Neural progenitor cell (in vitro differentiated cells): ENCODE data around the gene N4BP3. TPM values are rescaled to one million over a fixed set of nuclear protein-coding genes. Genes with fewer than 3 reads are reported as not detected.
A peak's percentile ranks its signal among the peaks of the same experiment; 100 is the strongest.

Experiments used
- DNase-seq: peaks from one replicate; pipeline ENCODE4 v3.0.0-alpha.2; 2016; ENCODE audit warnings: low spot score
- H2AFZ ChIP-seq: fragments of 200-600 bp; sonication (generic); replicated peaks from 2 replicates; pipeline ENCODE4 v1.6.1; 2016; ENCODE audit warnings: antibody characterized with exemption
- H3F3A ChIP-seq: fragments of 200-600 bp; sonication (generic); 2 replicates; pipeline ENCODE4 v1.6.1; 2016; ENCODE audit warnings: antibody characterized with exemption, low read depth
- H3K27ac ChIP-seq: fragments of 200-600 bp; sonication (generic); 2 replicates; pipeline ENCODE4 v1.5.1; 2016; ENCODE audit warnings: mild to moderate bottlenecking
- H3K27me3 ChIP-seq: fragments of 200-600 bp; sonication (generic); 2 replicates; pipeline ENCODE4 v1.6.1; 2016; ENCODE audit warnings: mild to moderate bottlenecking, moderate library complexity
- H3K36me3 ChIP-seq: fragments of 200-600 bp; sonication (generic); 2 replicates; pipeline ENCODE4 v1.5.1; 2016
- H3K4me1 ChIP-seq: fragments of 200-600 bp; sonication (generic); 2 replicates; pipeline ENCODE4 v1.6.1; 2016; ENCODE audit warnings: mixed run types
- H3K4me2 ChIP-seq: fragments of 200-600 bp; sonication (generic); 2 replicates; pipeline ENCODE4 v1.6.1; 2016
- H3K4me3 ChIP-seq: fragments of 200-600 bp; sonication (generic); 2 replicates; pipeline ENCODE4 v1.5.1; 2016
- H3K79me2 ChIP-seq: fragments of 200-600 bp; sonication (generic); 2 replicates; pipeline ENCODE4 v1.6.1; 2016; ENCODE audit warnings: low read depth
- H3K9ac ChIP-seq: fragments of 200-600 bp; sonication (generic); 2 replicates; pipeline ENCODE4 v1.6.1; 2016
- H3K9me3 ChIP-seq: fragments of 200-600 bp; sonication (generic); 2 replicates; pipeline ENCODE4 v1.5.1; 2016; ENCODE audit warnings: low read depth
- H4K20me1 ChIP-seq: fragments of 200-600 bp; sonication (generic); 2 replicates; pipeline ENCODE4 v1.6.1; 2016; ENCODE audit warnings: low read depth
- H3K27ac Mint-ChIP-seq: 3 replicates; pipeline ENCODE4 v1.8.0; 2021; ENCODE audit warnings: mixed read lengths
- H3K27me3 Mint-ChIP-seq: 2 replicates; pipeline ENCODE4 v1.8.0; 2022; ENCODE audit warnings: low read depth, mild to moderate bottlenecking, inconsistent platforms, moderate library complexity, mixed read lengths; ENCODE audit not compliant: insufficient read depth
- H3K36me3 Mint-ChIP-seq: 3 replicates; pipeline ENCODE4 v1.8.0; 2021; ENCODE audit warnings: mixed read lengths
- H3K4me1 Mint-ChIP-seq: 3 replicates; pipeline ENCODE4 v1.8.0; 2021; ENCODE audit warnings: mixed read lengths
- H3K4me3 Mint-ChIP-seq: 3 replicates; pipeline ENCODE4 v1.8.0; 2021; ENCODE audit warnings: mild to moderate bottlenecking, moderate library complexity, mixed read lengths
- H3K9me3 Mint-ChIP-seq: 3 replicates; pipeline ENCODE4 v1.8.0; 2020; ENCODE audit warnings: mixed read lengths
- CTCF ChIP-seq: fragments of 200-600 bp; sonication (generic); IDR thresholded peaks from 2 replicates; pipeline ENCODE4 v1.5.1; 2017; ENCODE audit warnings: antibody characterized with exemption, mild to moderate bottlenecking
- EZH2 ChIP-seq: fragments of 200-600 bp; sonication (generic); IDR thresholded peaks from 2 replicates; pipeline ENCODE4 v1.6.1; 2017; ENCODE audit warnings: antibody characterized with exemption, mild to moderate bottlenecking, moderate library complexity
- EZH2phosphoT487 ChIP-seq: fragments of 200-600 bp; sonication (generic); IDR thresholded peaks from 2 replicates; pipeline ENCODE4 v1.6.1; 2017; ENCODE audit warnings: antibody characterized with exemption
- total RNA-seq: library from RNA; depleted of rRNA; stranded (reverse); fragments of >200 nt; gene quantifications from 2 replicates; pipeline ENCODE4 v1.2.3, GENCODE V29; 2015; ENCODE audit warnings: low replicate concordance

The N4BP3 gene
- total RNA-seq, 1 donor from 2014 or later, result 4.1 TPM

- peak; percentile 47 for DNase-seq
- peaks cover 4% of the 10 kb centered on the region for H3K4me1 ChIP-seq
- H3K36me3 Mint-ChIP-seq, result peaks cover 31% of the 10 kb centered on the region
- H2AFZ ChIP-seq, result no peak overlapping the region
- H3K4me2 ChIP-seq, result no peak overlapping the region
- H3K9me3 ChIP-seq, result no peaks in the 10 kb centered on the region
- peaks cover 4% of the 10 kb centered on the region for H3K27me3 Mint-ChIP-seq
- H3K27ac ChIP-seq, result no peak overlapping the region
- no peaks in the 10 kb centered on the region for H3K9me3 Mint-ChIP-seq
- no peaks in the 10 kb centered on the region for H3K36me3 ChIP-seq
- no peak overlapping the region for H3K27ac Mint-ChIP-seq
- peaks cover 13% of the 10 kb centered on the region for H4K20me1 ChIP-seq
- no peak for TF ChIP-seq EZH2
- H3K4me3 Mint-ChIP-seq, result peak overlapping the region; percentile 61
- no peak overlapping the region for H3K4me3 ChIP-seq
- H3K27me3 ChIP-seq, result no peaks in the 10 kb centered on the region
- H3F3A ChIP-seq, result peaks cover 14% of the 10 kb centered on the region
- peaks cover 17% of the 10 kb centered on the region for H3K4me1 Mint-ChIP-seq
- peaks cover 20% of the 10 kb centered on the region for H3K79me2 ChIP-seq
- no peak overlapping the region for H3K9ac ChIP-seq
Observed at GRCh38 chr5:178150977-178151734, 37.8 kb downstream of the N4BP3 start.

DNA sequence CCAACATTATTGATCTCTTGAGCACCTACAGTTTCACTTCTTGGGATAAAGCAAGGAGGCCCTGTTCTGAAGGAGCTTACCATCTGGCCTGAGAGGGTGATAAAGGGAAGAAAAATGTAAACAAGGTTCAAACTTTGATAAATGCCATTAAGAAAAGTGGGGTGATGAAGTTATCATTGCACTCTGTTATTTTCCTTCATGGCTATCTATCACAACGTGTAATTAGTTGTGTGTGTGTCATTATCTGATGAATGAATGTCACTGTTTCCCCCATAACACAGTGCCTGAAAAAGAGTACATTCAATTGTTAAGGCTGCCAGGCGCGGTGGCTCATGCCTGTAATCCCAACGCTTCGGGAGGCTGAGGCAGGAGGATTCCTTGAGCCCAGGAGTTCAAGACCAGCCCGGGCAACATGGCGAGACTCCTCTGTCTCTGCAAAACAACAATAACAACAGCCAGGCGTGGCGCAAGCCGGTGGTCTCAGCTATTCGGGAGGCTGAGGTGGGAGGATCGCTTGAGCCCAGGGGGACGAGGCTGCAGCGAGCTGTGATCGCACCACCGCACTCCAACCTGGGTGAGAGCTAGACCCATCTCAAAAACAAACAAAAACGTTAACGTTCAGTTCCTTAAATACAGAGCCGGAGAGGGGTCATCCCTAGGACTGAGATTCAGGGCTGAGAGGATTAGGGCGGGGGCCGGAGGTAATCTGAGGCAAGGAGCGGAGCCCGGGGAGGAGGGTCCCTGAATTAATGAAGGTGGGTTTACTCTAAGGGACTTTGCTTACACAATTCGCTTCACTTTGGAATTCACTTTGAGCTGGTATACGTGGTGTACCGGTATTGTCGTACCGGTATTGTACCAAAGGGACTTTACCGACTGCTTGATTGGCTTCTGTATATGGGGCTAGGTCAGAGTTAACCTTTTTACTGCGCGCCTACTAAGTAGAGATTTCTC, 39.4 kb downstream of the N4BP3 start:
- H3K4me3 Mint-ChIP-seq, result peak overlapping the region; percentile 96
- H3K27me3 Mint-ChIP-seq, result peaks cover 4% of the 10 kb centered on the region
- Histone ChIP-seq H3K79me2 (peaks cover 20% of the 10 kb centered on the region), H3K4me3 (peak overlapping the region; percentile 83), H4K20me1 (peaks cover 10% of the 10 kb centered on the region), H3K4me1 (peaks cover 4% of the 10 kb centered on the region), H3K36me3 (no peaks in the 10 kb centered on the region), H3K4me2 (peak overlapping the region; percentile 87), H3K27me3 (no peaks in the 10 kb centered on the region), H2AFZ (no peak overlapping the region), H3K9ac (peak overlapping the region; percentile 75), H3K27ac (no peak overlapping the region), H3F3A (peaks cover 14% of the 10 kb centered on the region), H3K9me3 (no peaks in the 10 kb centered on the region)
- H3K36me3 Mint-ChIP-seq, result peaks cover 19% of the 10 kb centered on the region
- H3K9me3 Mint-ChIP-seq, result no peaks in the 10 kb centered on the region
- H3K27ac Mint-ChIP-seq, result no peak overlapping the region
- TF ChIP-seq CTCF (no peak), EZH2 (no peak), EZH2phosphoT487 (no peak)
- peak; percentile 55 for DNase-seq
- H3K4me1 Mint-ChIP-seq, result peaks cover 17% of the 10 kb centered on the region

GRCh38 chr5:178153530-178154340, 40.4 kb downstream of the N4BP3 start, which contains the start of gene NHP2:
NHP2 (minus strand) TSS chr5:178153885; CDS start chr5:178153817, 68 bp downstream.
- Histone ChIP-seq H3K27me3 (no peaks in the 10 kb centered on the region), H3F3A (peaks cover 14% of the 10 kb centered on the region), H3K4me3 (peak within 1 kb of the TSS; percentile 83), H3K36me3 (no peaks in the 10 kb centered on the region), H4K20me1 (peaks cover 6% of the 10 kb centered on the region), H3K4me2 (peak within 1 kb of the TSS; percentile 87), H3K9ac (peak within 1 kb of the TSS; percentile 75), H2AFZ (no peak within 1 kb of the TSS), H3K27ac (peak within 1 kb of the TSS; percentile 11), H3K9me3 (no peaks in the 10 kb centered on the region), H3K4me1 (peaks cover 4% of the 10 kb centered on the region), H3K79me2 (peaks cover 20% of the 10 kb centered on the region)
- peaks cover 4% of the 10 kb centered on the region for H3K27me3 Mint-ChIP-seq
- peak; percentile 99 for DNase-seq
- H3K36me3 Mint-ChIP-seq, result peaks cover 13% of the 10 kb centered on the region
- peaks cover 17% of the 10 kb centered on the region for H3K4me1 Mint-ChIP-seq
- TF ChIP-seq EZH2, result no peak
- TF ChIP-seq CTCF, result no peak
- TF ChIP-seq EZH2phosphoT487, result no peak
- H3K9me3 Mint-ChIP-seq, result no peaks in the 10 kb centered on the region
- H3K27ac Mint-ChIP-seq, result peak within 1 kb of the TSS; percentile 50
- H3K4me3 Mint-ChIP-seq, result peak within 1 kb of the TSS; percentile 96
